ENCODE data around the gene DGCR6.
"Not testable (repeated sequence)": the region's sequence is repeated elsewhere in the genome, so short reads cannot be mapped to it uniquely, and the experiment has no call there.

Gene DGCR6

DNA sequence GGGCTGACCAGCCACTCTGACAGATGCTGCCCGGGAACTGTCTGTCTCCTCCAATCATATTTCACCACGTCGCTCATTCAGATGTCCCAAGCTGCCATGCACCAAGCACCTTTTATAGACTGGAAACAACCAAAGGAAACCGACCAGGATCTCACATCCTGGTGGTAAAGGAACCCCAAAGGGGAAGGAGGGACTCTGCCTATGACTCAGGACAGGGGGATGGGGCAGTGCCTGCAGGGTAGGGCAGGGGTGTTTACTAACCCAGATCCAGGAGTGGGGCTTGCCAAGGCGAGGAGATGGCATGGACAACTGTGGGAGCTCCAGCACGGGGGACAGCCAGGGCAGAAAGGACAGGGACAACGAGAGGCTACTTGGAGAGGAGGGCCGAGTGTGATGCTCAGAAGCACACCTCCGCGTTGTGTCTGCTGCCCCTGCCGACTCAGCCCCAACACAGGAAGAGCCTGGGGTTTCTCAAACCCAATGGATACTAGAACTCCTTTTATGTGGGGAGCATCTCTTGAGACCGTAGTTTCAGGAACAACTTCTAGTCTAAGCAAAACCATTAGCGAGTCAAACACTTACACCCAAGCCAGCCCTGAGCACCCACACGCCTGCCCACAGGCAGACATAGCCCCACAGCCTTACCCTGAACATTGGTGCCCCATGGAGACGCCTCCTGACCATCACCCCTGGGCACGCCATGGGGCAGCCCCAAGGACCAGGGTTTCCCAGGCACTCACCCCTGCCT, 26.0 kb downstream of the DGCR6 start:
- no peak for DNase-seq

DNA sequence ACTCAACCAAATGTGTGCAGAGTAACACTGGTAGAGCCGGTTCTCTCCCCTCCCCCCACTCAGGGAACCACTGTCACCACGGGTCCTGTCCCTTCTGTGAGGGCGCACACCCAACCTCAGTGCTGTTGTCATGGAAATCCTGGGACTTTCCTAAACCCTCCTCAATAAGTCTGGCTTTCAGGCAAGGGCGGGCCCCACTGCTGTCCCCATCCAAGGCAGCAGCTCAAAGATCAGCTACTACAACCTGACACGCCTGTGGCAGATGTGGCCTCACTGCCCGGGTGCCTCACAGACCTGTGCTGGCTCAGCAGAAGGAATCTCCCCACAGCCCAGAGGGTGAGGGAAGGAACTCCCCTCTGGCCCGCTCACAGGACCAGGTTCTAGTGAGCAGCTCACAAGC, 27.8 kb downstream of the DGCR6 start:
- DNase-seq = no peak

DNA sequence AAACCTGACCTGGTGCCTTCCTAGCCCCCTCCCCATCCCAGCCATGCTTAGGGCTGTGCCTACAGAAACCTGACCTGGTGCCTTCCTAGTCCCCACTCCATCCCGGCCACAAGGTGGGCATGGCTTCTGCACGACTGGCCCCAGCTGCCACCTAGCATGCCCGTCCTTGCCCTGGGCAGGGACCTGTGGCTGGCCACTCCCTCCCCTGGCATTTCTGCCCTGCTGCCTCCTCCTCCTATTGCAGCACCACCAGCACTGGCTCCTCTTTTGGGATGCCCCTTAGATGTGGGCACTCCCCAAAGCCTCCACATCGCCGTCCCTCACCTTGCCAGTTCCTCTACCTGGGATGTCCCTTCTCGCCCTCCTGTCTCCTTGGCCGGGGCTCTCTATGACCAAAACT, 28.6 kb downstream of the DGCR6 start:
- not testable (repeated sequence) for DNase-seq

DNA sequence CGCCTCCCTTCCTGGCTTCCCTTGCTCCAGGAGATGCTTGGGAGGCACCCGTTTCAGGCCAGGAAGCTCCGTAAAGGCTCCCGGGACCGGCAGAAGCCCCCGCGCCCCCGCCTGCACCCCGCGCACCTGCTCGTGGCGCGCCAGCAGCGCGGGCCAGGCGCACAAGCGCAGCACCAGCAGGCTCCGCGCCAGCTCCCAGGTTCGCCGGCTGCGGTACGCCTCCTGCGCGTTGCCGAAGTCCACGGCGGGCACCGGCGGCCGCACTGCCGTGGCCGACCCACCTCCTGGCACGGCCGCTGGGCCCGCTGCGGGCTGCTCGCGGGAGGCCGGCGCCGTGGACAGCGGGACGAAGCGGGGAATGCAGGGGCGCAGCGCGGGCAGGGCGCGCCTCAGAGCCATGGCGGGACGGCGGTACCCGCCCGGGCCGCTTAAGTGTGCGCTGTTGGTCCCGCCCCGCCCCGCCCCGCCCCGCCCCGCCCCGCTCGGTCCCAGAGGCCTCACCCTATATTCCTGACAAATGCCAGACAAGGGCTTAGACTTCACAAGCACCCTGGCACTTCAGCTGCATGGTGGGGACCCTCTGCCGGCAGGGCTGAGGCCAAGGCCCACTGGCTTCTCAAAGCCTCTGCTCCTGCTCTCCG, 29.9 kb downstream of the DGCR6 start, which contains the start of gene PRODH:
Gene PRODH, minus strand, starts transcription at position 405 of the 641 bp plus-strand sequence. Its CDS starts 6 bp downstream, at position 399.
- no peak for DNase-seq

DNA sequence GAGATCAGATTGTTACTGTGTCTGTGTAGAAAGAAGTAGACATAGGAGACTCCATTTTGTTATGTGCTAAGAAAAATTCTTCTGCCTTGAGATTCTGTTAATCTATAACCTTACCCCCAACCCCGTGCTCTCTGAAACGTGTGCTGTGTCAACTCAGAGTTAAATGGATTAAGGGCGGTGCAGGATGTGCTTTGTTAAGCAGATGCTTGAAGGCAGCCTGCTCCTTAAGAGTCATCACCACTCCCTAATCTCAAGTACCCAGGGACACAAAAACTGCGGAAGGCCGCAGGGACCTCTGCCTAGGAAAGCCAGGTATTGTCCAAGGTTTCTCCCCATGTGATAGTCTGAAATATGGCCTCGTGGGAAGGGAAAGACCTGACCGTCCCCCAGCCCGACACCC, 32.6 kb downstream of the DGCR6 start:
- DNase-seq = not testable (repeated sequence)

DNA sequence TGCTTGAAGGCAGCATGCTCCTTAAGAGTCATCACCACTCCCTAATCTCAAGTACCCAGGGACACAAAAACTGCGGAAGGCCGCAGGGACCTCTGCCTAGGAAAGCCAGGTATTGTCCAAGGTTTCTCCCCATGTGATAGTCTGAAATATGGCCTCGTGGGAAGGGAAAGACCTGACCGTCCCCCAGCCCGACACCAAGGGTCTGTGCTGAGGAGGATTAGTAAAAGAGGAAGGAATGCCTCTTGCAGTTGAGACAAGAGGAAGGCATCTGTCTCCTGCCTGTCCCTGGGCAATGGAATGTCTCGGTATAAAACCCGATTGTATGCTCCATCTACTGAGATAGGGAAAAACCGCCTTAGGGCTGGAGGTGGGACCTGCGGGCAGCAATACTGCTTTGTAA, 41.0 kb downstream of the DGCR6 start:
- DNase-seq = not testable (repeated sequence)

DNA sequence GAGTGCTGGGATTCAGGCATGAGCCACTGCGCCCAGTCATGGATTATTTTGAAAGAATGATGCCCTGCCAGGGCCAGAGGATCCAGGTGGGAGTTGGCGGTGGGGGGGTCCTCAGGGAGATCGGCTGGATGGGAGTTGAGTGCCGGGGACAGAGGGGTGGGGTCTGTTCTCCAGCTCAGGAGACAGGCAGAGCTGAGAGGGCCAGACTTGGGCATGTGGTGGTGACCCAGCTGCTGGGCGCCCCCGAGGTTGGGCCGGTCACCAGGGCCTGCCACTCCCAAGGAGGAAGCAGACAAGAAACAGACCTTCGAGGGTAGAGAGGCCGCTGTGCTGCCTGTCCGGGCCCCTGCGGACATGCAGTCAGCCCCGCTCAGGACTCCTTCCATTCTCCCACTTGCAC, 41.8 kb downstream of the DGCR6 start:
- DNase-seq = no peak

DNA sequence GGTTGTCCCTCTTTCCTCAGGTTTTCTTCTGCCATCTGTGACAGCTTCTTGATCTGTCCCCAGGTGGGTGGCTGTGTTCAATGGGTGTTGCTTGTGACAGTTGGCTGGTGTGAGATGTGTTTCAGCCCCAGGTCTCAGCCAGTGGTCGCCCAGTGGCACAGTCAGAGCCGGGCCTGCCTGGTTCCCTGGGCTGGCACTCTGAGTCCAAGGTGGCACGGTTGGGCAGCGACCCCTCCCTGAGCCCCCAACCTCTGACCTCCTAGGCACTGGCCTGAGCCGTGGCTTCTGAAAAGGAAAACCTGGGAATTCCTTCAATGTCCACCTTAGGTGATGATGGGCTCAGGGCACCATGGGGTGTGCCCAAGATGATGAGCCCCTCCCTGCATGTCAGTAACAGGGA, 44.0 kb downstream of the DGCR6 start:
- DNase-seq = no peak

DNA sequence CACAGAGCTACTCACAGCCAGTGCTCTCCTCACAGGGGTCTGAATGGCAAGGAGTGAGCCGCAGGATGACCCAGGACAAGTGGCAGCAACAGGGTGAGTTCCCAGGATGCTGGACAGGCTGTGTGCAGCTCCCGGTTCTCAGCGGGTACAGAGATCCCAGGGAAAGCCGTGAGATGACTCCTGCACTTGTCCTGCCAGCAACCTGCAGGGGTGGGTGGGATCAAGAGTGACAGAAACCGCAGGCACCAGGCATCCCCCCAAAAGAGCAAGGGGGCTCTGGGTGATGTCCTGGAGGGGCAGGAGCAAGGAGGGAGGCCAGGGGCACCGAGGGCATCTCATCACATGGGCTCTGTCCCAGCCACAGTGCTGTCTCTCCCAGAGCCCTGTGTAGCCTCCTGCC, 45.9 kb downstream of the DGCR6 start:
- no peak for DNase-seq

DNA sequence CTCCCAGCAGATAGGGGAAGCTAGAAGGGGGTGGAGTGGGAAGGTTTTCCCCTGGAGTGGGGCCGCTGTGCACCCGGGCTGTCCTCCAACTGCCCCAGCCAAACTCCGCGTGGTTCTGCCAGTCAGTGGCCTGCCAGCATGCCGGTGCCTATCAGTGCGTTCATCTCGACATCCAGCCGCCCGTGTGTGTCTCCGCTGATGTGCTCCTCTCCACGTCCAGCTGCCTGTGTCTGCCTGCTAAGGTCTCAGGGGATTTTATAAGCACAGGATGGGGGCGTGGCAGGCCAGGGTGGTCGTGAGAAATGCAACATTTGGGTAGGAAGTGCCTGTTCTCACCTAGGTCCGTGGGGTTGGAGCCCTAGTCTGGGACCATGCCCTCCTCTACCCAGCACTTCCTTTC, 47.0 kb downstream of the DGCR6 start:
- DNase-seq = not testable (repeated sequence)

DNA sequence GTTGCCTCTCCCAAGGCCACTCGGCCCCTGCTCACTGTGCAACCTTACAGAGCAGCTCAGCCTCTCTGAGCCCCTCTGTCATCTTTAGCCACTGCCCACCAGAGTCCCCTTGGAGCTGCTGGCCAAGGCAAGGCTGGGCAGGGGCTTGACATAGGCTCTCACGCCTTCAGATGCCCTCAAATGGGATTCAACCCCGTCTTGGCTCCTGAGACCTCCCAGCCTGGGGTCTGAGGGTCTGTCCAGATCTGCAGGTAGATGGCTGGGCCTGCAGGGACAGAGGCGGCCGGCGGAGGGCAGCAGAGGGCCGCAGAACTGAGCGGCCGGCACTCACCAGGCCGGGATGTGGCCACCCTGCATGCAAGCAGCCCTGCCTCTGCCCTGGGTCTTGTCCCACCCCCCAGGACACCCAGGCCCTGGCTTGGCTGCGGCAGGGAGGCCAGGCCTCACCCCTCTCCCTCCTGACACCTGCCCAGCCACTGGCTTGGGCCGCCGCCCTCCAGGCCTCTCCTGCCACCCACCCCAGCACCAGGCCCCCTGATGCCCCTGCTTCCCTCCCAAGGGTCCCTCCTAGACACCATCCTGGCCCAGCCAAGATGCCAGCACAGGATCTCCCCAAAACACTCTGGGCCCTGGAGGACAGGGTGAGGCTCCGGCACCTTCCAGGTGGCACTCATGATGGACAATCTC, 48.3 kb downstream of the DGCR6 start:
- peak; percentile 48 for DNase-seq

DNA sequence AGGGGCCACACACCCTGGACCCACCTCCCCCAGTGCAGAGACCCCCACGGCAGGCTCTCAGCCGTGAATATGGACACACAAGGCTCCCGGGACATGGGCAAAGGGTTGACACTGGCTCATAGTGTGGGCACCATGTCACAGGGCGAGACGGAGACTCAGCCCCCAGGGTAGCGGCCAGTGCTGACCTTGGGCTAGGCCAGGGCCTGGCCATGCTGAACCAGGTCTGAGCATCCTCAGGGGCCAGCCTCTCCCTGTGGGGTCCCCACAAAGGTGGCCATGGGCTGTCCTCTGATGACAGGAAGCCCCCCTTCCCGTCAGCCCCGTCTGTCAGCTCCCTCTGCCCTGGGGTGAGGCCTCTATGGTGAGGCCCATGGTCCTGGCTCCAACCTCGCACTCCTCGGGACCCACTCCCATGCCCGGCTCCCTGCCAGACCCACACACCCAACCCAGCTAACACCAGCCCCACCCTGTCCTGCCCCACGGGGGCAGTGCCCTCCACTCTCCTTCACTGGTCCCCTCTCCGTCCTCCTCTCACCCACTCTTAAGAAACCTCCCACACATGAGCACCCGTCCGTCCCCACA, 49.0 kb downstream of the DGCR6 start:
- no peak for DNase-seq

DNA sequence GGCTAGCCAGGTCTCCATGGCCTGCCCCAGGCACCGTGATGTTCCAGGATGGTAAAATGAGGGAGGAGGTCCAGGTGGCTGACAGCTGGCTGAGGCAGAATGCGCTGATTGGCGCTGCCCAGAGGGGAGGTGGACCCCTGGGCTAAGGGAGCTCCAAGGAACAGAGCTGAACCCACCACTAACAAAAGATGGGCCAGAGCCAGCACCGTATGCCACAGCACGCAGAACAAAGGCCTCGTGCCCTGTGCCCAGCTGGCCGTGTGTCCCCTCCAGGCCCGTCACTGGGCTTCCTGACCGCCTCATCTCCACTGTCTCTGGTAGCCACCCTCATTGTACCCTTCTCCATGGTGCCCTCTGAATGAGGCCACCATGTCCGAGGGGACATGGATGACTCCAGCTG, 49.6 kb downstream of the DGCR6 start:
- no peak for DNase-seq

DNA sequence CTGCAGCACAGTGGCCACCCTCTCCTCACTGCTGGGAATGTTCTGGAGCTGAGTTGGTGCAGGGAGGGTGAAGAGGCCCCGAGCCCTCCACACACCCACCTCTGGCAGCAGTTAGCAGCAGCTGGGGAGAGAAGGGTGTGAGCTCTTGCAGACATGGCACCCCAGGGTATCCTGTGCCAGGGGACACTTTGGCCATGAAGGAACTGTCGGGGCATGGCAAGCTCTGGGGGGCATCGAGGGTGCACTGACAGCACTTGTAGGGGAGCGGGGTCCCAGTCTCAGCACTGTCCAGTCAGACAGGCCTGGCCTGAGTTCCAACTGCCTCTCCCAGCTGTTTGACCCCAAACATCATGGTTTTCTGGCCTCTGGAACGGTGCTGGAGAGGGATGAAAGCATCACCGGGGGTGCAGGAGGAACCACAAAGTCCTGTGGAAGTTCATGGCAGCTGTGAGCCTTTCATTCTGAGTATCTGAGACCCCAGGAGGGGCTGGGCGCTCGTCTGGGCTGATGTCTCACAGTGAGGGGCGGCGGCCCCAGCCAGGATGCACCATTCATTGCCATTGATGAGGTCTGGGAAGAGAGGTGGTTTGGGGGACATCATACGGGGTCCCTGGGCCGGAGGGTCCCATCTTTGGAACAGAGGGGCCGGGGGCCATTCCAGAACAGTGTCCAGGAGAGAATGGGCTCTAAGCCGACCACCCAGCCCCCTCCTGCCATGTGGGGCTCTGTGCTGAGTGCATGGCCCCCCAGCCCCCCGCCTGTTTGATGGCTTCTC, 50.2 kb downstream of the DGCR6 start:
- not testable (repeated sequence) for DNase-seq

DNA sequence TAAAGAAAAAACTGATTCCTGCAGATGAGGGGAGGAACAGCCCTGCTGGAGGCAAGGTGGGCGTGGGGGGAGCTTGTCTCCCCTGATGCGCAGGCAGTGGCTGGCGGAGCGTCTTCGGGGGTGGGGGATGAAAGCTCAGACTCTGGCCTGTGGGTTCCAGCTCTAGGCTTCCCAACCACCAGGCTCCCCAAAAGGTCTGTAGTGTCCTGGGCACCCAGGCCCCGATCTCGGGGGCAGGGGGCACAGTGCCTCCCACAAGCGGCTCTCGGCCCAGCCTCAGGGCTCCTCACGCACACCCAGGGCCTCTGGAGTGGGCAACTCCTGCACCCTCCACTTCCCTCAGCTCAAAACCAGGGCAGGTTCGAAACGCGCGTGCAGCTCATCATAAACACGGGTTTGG, 50.8 kb downstream of the DGCR6 start:
- DNase-seq = not testable (repeated sequence)

DNA sequence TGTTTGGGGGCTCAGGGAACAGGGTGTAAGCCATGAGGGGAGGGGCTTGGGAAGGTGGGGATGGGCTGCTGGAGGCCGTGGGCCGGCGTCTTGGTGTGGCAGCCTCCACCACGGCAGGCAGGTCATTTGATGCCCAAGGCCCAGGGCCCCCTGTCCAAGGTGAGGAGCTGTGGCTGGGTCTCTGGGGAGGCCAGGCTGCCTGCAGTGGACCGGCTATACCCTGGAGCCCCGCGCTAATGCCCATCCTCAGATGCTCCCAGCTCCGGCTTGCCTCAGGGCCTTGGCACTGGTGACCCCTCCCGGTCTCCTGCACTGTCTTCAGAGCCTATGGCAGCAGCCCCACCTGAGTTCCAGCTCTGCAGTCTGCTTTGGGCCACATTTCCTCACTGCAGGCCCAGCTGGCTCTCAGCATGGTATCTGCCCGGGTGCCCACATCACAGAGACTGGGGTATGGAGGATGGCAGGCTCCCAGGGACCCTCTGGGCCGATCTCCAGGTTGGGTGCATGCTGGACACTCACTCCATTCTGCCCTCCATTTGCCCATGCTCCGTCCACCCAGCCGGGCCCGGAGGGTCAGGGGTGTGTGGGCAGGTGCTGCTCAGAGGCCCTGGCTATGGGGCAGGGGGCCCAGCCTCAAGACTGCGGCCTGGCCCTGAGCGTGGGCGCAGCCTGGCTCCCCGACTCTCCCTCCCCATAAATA, 51.7 kb downstream of the DGCR6 start:
- not testable (repeated sequence) for DNase-seq

DNA sequence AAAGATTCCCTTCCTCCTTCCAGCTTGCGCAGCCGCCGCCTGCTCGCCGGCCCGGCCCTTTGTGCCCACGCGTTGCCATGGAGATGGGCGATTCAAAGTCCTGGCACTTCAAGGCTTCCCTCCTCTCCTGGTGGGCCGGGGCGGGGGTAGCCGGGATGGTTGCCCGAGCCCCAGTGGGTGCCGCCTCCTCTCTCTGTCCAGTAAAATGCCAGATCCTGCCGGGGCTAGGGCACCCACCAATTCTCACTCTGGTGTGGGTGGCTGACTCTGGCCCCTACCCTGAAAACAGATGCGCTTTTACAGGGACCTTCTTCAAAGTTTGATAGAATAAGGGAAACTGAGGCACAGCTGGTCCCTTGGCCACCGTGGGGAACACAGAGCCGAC, 52.2 kb downstream of the DGCR6 start:
- not testable (repeated sequence) for DNase-seq

DNA sequence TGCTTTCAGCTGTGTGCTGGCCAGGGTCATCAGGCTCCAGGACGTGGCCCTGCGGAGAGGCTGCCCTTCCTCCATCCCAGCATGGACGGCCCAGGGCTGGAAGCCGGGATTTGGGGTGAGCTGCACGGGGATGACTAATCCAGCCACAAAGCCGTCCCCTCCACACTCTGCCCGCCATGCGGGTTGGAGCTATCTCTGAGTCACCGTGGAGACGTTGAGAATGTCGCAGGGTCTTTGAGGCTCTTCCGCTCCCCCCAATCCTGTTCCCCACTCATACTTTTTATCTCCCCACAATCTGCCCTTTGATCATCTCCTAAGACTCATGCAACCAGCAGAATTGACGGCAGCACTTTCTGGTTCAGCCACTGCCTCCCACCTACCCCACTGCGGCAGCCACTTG, 52.6 kb downstream of the DGCR6 start:
- peak; percentile 77 for DNase-seq

DNA sequence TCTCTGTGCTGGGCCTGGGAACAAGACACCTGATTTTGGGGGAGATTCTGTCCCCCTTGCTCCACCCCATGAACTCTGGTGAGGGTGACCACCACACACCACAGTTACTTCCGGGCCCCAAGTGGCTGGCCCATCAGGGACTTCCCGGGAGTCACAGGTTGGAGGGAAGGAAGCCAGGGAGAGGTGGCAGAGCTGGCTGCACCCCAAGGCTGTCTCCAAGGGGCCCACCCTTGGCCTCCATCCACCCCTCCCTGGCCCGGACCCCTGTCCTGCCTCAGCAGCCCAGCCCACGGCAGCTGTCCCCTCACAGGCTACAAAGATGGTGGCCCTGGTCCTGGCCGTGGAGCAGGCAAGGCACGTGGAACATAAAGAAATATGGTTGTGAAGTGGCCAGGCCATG, 53.1 kb downstream of the DGCR6 start:
- not testable (repeated sequence) for DNase-seq

DNA sequence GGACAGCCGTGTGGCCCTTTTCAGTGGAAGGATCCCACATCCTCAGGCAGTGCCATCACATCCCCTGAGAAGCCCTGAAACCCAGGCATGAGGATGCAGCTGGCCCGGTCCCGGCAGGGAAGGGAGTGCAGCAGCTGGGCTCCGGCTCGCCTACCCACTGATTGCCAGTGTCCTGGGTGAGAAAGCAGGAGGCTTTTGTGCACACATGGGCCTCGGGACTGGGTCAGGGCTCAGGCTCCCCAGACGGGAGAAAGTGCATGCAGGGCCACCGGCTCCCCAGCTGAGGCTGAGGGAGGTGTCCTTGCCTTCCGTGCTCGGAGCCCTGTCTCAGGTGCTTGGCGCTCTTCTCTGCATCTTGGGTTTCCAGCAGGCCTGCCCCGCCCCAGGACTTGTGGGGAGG, 53.6 kb downstream of the DGCR6 start:
- not testable (repeated sequence) for DNase-seq

DNA sequence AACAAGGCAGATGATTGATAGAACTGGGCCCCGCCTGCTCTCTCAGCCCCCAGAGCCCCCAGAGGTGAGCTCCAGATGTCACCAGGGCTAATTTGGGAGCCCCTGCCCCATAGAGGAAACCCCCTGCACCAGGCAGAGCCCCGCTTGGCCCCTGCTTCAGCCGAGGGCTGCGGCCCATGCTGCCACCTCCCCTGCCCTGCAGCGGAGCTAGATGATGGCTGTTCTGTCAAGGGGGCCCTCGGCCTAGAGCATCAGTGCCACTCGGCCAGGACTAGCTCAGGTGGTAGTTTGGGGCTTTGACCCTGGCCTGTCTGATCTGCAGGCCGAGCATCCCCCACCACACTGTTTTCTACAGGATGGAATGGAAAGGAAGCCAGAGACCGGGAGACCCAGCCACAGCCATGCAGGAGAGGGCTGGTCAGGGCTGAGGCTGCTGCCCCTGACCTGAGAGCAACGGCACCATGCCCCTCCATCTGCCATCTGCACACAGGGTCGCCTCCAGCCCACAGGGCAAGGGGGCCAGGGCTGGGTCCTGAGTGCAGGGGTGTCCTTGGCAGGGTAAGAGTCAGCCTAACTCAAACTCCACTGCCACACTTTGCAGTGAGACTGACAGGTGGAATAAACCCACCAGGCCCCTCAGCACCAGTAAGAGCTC, 54.2 kb downstream of the DGCR6 start:
- DNase-seq = not testable (repeated sequence)

DNA sequence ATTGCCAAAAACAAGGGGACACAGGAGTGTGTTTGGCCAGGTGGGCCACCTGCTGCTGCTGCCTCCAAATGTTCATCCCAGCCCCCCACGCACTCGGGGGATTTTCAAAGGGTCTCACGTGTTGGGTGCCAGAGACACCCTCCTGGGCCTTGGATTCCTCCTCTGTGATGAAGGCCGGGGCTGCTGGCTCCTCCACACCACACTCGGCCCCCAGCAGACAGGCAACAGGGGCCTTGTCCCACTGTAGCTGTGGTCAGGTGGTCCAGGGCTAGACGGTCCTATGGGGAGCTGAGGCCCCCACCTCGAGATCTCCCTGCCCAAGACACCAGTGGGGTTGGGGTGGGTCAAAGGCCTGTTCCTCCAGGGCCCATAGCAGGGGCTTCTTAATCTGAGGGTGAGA, 55.1 kb downstream of the DGCR6 start:
- DNase-seq = not testable (repeated sequence)
